22Rv1 (cell line): Measurements from ENCODE around the gene JAM2.

Source experiments
- ZFX ChIP-seq: fragments of 450-650 bp; IDR thresholded peaks from 2 replicates; pipeline ENCODE4 v1.6.1; 2017; ENCODE audit warnings: antibody characterized with exemption, borderline replicate concordance
- TF ChIP-seq, protein P1 (sequence below): fragments of 450-650 bp; IDR thresholded peaks from 2 replicates; pipeline ENCODE4 v1.5.1; 2017; ENCODE audit warnings: mild to moderate bottlenecking

GRCh38 chr21:25737421-25737820 lies 98.4 kb downstream of the JAM2 start:
- TF ChIP-seq, protein P1, sequence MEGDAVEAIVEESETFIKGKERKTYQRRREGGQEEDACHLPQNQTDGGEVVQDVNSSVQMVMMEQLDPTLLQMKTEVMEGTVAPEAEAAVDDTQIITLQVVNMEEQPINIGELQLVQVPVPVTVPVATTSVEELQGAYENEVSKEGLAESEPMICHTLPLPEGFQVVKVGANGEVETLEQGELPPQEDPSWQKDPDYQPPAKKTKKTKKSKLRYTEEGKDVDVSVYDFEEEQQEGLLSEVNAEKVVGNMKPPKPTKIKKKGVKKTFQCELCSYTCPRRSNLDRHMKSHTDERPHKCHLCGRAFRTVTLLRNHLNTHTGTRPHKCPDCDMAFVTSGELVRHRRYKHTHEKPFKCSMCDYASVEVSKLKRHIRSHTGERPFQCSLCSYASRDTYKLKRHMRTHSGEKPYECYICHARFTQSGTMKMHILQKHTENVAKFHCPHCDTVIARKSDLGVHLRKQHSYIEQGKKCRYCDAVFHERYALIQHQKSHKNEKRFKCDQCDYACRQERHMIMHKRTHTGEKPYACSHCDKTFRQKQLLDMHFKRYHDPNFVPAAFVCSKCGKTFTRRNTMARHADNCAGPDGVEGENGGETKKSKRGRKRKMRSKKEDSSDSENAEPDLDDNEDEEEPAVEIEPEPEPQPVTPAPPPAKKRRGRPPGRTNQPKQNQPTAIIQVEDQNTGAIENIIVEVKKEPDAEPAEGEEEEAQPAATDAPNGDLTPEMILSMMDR: no peak
- no peak for TF ChIP-seq ZFX
